GM18499 (cell line): ENCODE measurements around the gene PITX3.

Source experiments
- ATAC-seq: cut with Tn5 transposase; IDR thresholded peaks from one replicate; pipeline ENCODE4 v1.9.1; 2021; ENCODE audit warnings: moderate number of reproducible peaks; ENCODE audit not compliant: insufficient read depth, unreplicated experiment

PITX3 gene

DNA sequence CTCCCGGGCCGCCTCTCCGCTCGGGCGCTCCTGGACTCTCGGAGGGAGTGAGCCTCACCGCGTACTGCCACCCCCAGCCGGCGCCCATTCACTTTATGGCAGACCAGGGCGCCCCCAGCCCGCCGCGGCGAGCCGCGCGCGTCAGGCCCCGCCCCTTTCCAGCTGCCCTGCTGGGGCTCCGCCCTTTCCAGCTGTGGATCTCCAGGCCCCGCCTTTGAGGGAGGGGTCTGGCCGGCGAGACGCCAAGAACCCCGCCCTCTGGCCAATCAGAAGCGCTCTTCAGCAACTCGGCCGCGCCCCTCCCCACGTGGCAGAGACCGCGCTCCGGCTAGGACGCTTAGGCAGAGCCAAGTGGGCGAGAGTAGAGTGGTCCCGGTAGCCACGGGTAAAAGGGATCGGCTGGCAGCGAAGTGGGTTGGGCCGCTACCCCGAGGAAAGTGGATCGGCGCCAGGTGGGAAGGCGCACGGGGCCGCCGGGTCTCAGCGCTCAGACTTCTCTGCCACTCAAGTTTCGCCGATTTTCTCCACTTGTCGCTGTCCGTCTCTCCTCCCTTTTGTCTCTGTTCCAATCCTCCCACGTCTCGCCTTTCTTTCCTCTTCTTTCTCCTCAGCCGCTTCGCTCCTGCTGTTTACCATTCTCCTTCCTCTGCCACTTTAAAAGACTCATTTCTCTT is at the start of gene PITX3:
Gene PITX3, minus strand, starts transcription at position 69 of the 674 bp plus-strand sequence. CDS start 9,432 bp downstream, outside the sequence.
- no peak for ATAC-seq

DNA sequence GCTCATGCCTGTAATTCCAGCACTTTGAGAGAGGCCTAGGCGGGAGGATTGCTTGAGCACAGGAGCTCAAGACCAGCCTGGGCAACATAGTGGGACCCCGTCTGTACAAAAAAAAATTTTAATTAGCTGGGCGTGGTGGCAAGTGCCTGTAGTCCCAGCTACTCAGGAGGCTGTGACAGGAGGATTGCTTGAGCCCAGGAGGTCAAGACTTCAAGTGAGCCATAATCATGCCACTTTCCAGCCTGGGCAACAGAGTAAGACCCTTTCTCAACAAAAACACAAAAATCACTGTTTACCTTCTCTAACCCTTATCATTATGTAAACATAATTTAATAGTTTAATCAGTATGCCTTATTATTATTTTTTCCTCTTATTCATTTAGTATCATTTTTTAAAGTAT is 48.5 kb upstream of the PITX3 start:
- ATAC-seq: no peak

DNA sequence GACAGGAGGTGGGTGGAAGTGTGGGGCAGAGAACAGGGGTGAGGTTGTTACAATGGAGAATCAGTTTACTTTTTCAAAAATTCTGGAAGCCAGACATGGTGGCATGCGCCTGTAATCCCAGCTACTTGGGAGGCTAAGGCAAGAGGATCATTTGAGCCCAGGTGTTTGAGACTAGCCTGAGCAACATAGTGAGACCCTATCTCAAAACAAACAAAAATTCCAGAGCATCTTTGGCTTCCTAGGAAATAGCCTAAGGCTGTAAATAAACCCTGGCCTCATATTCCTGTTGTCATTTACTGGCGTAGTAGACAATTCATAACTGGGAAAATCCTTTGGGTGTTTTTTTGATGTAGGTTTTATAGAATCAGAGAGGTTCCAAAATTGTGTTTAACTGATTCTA is 48.0 kb upstream of the PITX3 start:
- ATAC-seq: no peak

DNA sequence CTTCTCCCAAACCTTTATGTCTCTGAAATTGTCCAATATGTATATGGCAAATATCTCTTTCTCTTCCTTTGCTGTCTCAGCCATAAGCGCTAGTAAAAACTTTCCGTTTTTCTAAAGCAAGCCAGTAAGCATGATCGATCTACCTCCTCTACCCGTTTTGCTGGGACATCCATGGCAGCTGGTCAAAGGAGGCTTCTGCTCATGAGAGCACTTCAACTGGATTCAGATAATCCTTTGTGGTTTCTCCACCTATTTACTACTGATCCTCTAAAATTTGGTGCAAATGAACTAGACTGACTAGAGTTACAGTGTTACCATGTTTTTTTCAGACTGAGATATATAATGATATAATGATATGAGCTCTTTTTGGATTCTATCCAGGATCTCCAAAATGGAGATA is 46.7 kb upstream of the PITX3 start:
- no peak for ATAC-seq

DNA sequence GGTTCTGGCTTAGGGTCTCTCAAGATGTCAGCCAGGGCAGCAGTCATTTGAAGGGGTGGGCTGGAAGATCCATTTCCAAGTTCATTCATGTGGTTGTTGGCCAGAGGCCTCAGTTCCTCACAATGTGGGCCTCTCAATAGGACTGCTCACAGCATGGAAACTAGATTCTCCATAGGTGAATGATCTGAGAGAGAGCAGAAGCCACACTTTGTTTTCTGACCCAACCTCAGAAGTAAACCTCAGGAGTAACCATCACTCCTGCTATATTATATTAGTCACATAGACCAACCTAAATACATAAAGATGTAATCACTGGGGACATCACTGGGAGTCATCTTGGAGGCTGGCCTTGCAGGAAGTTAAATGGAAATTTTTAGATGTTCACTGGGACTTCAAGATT is 46.2 kb upstream of the PITX3 start:
- no peak for ATAC-seq

DNA sequence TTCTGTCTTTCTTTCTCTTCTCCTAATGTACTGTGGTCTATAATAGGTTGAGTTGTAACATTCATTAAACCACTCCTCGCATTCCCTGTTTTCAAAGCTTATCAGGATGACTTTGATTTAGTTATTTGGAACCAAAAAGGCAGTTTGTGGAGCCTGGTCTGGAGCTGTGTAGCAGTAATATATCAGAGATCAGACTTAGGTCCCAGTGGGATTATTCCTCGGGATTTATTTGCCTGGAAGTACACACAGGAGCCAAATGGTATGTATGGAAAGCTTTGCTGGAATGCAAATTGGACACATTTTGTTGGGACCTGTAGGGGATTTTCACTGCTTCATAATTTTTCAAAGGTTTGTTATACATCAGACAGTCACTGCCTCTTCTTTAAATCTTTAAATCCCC is 44.9 kb upstream of the PITX3 start:
- ATAC-seq: no peak

DNA sequence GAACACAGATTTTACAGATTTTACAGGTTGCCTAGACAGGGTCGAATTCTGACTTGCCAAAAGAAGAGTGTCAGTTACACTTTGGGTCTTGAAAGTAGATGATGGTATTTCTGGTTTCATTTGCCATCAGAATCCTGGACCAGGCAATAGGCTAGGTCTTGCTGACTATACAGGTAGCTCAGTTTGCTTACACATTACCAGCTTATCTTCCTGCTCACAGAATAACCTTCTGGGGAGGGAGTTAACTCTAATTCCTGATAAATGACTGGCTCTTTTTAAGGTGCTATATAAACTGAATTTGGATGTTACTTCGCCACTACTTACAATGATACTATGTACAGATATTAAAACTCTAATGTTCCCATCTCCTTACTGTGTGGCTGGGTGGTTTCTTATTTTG is 43.8 kb upstream of the PITX3 start:
- ATAC-seq: no peak

DNA sequence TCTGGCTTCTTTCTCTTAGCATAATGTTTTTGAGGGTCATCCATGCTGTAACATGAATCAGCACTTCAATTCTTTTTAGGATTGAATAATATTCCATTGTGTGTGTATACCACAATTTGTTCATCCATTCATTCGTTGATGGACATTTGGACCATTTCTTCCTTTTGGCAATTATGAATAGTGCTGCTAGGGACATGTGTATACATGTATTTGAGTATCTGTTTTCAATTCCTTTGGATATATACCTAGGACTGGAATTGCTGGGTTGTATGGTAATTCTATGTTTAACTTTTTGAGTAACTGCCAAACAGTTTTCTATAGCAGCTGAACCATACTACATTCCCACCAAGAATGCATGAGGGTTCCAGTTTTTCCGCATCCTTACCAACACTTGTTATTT is 43.2 kb upstream of the PITX3 start:
- no peak for ATAC-seq

DNA sequence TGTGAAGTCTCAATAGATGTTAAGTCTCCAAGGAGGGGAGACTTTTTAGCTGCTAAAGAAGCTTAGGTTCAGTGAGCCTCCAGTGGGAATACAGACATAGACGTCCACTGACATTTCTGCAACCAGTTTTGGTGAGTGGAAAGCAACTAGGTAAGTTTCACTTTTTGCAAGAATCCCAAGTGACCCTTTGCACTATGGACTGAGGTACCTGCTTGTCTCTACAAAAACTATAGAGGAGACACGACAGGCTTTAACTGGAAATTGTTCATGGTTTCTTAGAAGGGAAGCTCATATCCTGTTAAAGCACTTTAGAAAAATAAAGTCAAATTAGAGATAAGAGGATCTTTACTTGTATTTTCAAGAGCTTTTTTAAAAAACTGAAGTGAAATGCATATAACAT is 42.6 kb upstream of the PITX3 start:
- ATAC-seq: no peak

DNA sequence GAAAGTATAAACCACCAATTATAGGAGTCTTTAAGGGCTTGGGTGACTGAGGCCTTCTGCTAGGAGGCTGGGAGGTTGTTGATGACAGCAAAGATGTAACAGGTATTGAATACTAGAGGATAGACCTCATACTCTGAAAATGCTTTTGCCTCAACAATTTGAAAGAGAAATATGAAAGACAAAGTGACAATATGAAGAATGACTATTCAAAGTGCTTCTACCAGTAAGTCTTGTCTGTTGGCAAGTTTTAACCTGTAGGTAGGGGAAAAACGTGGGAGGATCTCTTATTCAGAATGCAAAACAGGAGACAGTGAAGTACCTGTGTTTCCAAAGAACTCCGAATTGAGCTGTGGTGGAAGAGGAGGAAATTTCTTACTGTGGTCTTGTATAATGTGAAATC is 42.2 kb upstream of the PITX3 start:
- no peak for ATAC-seq

DNA sequence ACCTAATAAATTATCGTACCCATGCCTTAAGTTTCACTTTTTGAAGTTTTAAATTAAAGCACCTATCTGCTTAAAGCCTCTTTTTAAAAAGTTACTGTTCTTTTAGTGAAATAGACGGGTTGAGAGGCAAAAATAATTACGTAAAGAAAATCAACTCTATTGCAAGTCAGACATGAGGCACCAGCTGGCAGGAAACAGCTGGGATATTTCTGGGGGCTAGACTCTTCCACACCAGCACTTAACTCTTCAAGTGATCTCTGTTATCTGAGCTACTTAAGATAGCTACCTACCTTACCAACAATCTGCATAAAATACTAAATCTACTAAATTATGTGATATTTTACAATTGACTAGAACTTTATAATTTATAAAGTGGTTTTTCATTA is 39.8 kb upstream of the PITX3 start:
- no peak for ATAC-seq

DNA sequence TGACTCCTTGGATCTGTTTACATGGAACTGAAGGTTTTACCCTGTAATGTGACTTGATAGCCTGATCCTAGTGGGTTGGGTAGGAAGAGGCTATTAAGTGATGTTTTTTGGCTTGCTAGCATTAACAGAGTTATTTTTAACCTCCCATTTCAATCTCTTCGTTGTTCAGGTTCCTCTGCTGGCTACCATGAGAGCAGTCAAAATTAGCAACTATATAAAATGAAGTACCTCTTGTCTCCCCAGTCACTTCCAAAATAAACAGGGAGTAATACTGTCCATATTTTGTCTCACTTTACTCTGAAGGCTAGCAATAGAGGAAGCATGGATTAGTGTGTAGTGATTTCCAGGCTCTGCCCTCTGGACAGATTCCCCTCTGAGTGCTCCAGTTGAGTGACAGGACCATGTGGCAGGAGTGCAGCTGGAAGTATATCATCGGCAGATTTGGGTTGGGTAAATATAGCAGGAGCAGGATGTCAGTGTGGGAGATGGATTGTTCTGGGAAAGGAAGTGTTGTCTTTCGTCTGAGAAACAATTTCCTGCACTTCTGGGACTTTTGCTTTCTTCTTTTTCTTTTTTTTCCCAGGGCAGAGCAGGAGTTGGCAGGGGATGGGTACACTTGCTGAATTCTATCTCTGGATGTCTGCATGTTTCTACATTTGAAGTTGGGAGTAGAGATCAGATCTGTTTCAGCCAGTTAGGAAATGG is 39.2 kb upstream of the PITX3 start:
- no peak for ATAC-seq

DNA sequence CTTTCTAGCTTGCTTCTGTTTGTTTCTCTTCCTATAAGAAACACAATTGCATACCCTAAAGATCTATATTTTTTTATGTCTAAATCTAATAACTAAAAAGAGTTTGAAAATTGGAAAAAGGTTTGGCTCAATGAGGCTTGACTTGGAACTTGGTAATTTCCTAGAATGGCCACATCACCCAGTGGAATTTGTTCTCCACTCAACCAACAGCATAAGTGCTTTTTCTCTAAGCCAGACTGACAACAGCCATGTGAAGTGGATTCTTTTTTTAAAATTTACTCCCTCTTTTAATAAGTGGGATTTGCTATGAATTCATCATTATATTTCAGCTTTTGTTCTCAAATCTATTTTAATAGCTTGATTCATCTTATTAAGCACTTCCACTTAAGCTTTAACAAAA is 37.8 kb upstream of the PITX3 start:
- no peak for ATAC-seq

DNA sequence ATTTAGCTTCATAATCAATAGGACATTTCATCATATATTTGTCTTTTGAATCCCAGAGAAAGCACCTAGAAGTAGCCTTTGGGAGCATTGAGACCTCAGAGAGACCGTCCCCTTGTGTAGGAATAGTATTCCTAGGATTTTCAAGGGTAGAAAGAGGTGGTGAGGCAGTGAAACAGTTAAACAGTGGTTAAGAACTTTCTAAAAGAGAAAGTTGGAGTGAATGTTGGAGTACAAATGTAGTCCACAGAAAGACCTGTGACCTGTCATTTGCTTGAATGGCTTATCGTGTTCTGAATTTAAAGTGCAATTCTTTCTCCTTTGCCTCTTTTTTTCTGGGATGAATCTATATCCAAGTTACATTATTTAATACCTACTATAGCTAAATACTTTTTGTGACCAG is 34.0 kb upstream of the PITX3 start:
- ATAC-seq: no peak

DNA sequence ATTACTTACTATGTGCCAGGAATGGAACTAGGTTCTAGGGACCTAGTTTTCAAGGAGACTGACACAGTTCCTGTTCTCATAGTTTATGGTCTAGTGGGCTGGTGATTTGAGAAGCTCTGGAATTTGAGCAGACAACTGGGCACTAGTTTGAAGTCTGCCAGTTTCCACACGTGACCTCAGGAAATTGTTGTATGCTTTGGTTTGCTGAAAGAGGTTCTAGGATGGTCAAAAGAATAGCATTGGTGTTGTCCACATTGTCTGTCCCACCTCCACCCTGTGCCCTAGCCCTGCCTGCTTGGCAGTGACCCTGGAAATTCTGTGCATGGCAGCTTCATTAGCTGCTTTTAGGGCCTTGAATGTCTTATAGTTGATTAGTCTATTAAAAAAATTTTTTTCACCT is 32.8 kb upstream of the PITX3 start:
- ATAC-seq: no peak

DNA sequence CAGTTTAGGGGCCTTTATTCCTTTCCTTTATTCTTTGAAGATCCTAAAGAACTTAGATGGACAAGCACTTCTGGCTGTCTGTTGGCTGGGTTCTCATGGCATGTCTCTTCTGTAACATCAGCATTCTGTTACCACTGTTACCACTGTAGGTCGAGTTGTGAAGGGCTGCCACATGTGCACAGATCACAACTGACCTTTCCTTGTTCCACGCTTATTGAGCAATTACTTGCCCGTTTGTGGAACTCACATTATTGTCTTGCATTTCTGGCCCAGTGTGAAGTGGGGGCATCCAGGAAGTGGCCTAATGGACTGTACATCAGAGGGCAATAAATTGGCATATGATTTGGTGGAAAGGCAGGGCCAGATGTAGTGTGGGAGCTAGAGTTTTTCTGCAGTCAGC is 27.7 kb upstream of the PITX3 start:
- no peak for ATAC-seq

DNA sequence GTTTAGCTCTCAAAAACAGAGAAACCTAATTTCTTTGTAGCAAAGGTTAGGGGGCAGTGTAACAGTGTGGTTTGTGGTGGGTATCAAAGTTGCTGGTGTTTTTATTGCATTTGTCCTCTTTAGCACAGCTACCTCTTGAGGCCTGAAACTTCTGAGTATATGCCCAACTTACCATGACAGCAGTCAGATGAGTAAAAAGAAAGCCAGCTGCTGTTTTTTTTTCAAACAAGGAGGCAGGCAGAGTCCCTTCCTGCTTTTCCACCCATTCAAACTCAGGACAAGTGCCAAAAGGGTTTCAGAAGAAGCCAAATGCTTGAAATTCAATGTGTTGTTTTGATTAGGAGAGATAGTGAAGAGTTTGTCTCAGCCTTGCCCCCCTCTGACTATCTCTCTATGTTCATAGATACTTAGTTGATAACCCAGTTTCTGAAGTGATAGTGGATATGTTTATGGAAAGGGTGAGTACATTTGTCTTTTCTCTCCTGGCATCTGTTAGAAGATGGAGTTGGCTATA is 27.1 kb upstream of the PITX3 start:
- ATAC-seq: no peak

DNA sequence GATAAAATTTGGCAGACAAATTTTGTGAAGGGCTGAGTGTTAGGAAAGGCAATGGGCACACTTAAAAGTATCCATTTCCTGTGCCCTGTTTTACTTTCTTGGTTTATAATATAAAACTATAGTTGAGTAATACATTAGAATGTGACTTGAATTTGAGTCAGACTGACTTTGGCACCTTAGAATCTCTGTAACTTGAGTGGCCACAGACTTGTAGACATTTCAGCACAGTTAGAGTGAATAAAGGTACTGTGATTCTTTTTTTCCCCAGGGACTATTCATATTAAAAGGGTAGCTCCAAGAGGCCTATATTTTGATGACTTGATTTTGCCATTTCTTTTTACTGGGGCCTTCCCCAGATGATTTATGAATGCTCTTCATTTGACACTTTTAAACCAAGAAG is 26.4 kb upstream of the PITX3 start:
- no peak for ATAC-seq

DNA sequence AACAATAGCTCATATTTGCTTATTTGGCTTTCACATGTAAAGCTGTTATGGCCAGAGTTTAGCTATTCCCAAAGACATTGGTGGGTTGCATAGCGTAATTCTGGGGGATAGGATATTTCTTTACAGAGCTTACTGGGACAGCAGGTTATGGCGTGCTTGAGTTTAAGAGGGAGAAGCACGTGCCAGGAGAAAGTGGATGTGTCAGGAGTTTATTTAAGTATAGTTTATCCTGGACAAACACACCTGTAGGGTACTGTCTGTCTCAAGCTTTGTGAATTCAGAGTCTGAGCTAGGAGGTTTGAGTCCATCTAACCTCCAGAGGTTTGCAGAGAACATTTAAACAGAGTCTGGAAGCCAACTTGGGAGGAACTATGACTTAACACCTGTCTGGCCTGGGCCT is 25.4 kb upstream of the PITX3 start:
- ATAC-seq: no peak

DNA sequence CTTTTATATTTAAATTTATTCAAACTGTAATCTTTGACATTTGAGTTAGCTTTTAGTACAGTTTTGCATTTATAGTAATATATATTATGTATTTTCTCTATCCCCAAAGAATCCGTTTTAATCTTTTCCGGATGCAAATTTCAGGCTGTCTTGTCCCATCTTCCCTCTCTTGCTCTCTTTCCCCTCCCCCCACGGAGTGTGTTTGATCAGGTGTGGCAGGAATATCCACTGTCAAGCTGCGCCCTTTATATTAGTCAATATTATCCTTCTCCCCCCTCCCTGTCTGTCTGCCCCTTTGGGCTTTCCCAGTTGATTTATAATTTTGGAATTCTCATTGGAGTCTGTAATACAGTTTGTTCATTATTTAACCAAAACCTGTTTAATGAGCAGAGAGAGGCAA is 23.1 kb upstream of the PITX3 start:
- no peak for ATAC-seq

DNA sequence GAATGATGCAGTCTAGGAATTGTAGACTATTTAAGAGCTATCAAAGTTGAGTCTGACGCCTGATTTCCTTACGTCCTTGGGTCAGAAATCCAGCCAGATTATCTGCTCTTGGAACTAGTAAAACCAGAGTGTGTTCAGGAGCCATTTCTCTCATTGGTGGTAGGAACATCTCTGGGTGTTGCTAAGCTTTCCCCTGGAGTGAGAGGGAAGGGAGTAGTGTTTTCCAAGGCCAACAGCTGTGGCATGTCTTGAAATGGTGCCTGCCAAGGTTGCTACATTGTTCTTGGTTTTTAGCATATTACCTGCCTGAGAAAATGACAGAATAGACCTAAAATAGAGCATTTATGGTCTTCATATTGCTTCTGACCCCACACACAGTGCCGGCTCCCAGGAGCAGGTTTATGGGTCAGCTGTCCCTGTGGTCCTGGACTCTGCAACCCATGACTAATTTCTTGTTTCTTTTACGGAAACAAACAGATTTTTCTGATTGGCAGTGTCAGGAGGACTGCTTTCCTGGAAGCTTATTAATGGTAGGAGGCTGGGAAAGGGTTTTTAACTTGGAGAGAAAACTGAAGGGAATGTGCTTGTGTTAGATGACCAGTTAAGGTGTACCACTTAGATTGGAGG is 21.5 kb upstream of the PITX3 start:
- ATAC-seq: no peak

DNA sequence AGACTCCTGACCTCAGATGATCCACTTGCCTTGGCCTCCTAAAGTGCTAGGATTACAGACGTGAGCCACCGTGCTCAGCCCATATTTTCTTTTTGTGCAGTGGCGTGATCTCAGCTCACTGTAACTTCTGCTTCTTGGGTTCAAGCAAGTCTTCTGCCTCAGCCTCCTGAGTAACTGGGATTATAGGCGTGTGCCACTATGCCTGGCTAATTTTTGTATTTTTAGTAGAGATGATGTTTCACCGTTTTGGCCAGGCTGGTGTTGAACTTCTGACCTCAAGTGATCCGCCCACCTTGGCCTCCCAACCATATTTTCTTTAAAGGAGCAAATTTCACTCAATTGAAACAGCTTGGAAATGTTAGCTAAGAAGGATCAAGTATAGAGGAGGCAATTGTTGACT is 20.5 kb upstream of the PITX3 start:
- no peak for ATAC-seq
